Neural progenitor cell (in vitro differentiated cells): ENCODE measurements around the gene LINGO4.

ENCODE experiments used
- EZH2 ChIP-seq: fragments of 200-600 bp; sonication (generic); IDR thresholded peaks from 2 replicates; pipeline ENCODE4 v1.6.1; 2017; ENCODE audit warnings: antibody characterized with exemption, mild to moderate bottlenecking, moderate library complexity
- TF ChIP-seq, protein P1 (sequence below): fragments of 200-600 bp; sonication (generic); IDR thresholded peaks from 2 replicates; pipeline ENCODE4 v1.5.1; 2017; ENCODE audit warnings: antibody characterized with exemption, mild to moderate bottlenecking

DNA sequence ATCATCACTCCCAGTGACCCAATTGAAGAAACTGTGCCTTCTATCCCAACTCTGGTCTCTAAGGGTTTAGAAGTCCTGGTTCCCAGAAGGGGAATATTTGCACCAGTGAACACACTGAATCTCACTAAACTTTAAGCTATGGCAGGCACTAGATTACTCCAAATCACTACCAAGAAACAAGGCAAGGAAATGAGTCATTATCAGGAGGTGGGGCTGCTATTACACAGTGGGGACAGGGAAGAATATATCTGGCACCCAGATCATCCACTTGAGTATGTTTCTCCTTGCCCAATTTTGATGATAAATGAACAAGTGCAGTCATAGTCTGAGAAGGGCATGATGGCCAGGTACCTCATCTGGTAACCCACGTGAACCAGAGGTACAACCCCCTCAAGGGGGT, 48.9 kb downstream of the LINGO4 start:
- TF ChIP-seq, protein P1, sequence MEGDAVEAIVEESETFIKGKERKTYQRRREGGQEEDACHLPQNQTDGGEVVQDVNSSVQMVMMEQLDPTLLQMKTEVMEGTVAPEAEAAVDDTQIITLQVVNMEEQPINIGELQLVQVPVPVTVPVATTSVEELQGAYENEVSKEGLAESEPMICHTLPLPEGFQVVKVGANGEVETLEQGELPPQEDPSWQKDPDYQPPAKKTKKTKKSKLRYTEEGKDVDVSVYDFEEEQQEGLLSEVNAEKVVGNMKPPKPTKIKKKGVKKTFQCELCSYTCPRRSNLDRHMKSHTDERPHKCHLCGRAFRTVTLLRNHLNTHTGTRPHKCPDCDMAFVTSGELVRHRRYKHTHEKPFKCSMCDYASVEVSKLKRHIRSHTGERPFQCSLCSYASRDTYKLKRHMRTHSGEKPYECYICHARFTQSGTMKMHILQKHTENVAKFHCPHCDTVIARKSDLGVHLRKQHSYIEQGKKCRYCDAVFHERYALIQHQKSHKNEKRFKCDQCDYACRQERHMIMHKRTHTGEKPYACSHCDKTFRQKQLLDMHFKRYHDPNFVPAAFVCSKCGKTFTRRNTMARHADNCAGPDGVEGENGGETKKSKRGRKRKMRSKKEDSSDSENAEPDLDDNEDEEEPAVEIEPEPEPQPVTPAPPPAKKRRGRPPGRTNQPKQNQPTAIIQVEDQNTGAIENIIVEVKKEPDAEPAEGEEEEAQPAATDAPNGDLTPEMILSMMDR, result no peak
- TF ChIP-seq EZH2, result no peak
